Peyer's patch (tissue), 4 donors: ENCODE measurements around the gene PPP2R5E. TPM values are rescaled to one million over a fixed set of nuclear protein-coding genes. Genes with fewer than 3 reads are reported as not detected.
A peak's percentile ranks its signal among the peaks of the same experiment; 100 is the strongest.

Source experiments
- DNase-seq, 3 donors: peaks; one replicate each; pipeline ENCODE4 v3.0.0-alpha.2; 2017 to 2019
- H3K27ac ChIP-seq, 4 donors: fragments of 200-600 bp; sonication (generic); one replicate each; pipeline ENCODE4 v1.5.1; 2016 to 2019
- H3K27me3 ChIP-seq, 2 donors: fragments of 200-600 bp; sonication (generic); one replicate each; pipeline ENCODE4 v1.5.1; 2019
- H3K36me3 ChIP-seq, 3 donors: fragments of 200-600 bp; sonication (generic); one replicate each; pipeline ENCODE4 v1.5.1; 2016 to 2019
- H3K4me1 ChIP-seq, 4 donors: fragments of 200-600 bp; sonication (generic); one replicate each; pipeline ENCODE4 v1.5.1; 2016 to 2019
- H3K4me3 ChIP-seq, 4 donors: fragments of 200-600 bp; sonication (generic); 1 replicate in 3 of 4; 2 replicates in 1 of 4; pipeline ENCODE4 v1.5.1; 2016 to 2019; ENCODE audit warnings: mild to moderate bottlenecking in 1 of 4
- H3K9me3 ChIP-seq, 4 donors: fragments of 200-600 bp; sonication (generic); one replicate each; pipeline ENCODE4 v1.5.1; 2016 to 2019; ENCODE audit warnings: mild to moderate bottlenecking in 1 of 4
- POLR2A ChIP-seq, 2 donors: fragments of 450-650 bp; IDR thresholded peaks; one replicate each; pipeline ENCODE4 v1.5.1; 2017; ENCODE audit warnings: antibody characterized with exemption in 2 of 2, mild to moderate bottlenecking in 2 of 2, moderate library complexity in 2 of 2
- total RNA-seq, 4 donors: library from RNA; depleted of rRNA; stranded (reverse); fragments of >200 nt; gene quantifications; one replicate each; pipeline ENCODE4 v1.1.0, GENCODE V29; 2016
- TF ChIP-seq, protein P1 (sequence below), 6 experiments: fragments of 450-650 bp in 4 of 6; fragments of 200-600 bp in 2 of 6; sonication (generic) in 1 of 6; IDR thresholded peaks; one replicate each; pipeline ENCODE4 v1.5.1; 2017 to 2019; ENCODE audit warnings: antibody characterized with exemption in 6 of 6, mild to moderate bottlenecking in 3 of 6, moderate library complexity in 1 of 6

Gene PPP2R5E
- total RNA-seq, 4 donors from 2014 or later, result 14.9 to 19.3 (median 17.0) TPM

DNA sequence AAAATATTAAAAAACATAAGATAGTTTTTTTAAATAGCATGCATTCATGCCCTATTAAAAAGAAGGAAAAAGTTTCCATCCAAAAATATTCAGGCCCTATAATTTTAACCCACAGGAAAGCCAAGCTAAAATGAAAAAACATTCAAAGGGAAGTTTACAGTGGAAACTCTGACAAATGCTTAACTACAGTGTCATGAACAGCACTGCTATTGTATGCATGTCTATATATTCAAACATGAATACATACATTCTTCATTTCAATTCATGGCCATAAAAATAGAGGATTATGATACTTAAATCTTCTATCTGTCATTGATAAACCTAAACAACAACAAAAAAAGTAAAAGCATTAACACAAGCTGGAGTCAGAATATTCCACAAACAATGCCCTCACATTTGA, 67.4 kb downstream of the PPP2R5E start:
- H3K27me3 ChIP-seq, result no peaks in the 10 kb centered on the region
- no peak overlapping the region for H3K4me3 ChIP-seq
- H3K27ac ChIP-seq, result no peak overlapping the region
- DNase-seq, result no peak
- H3K36me3 ChIP-seq, result no peaks in the 10 kb centered on the region
- H3K9me3 ChIP-seq, result no peaks in the 10 kb centered on the region
- peaks cover 0 to 32% (median 8%) of the 10 kb centered on the region in 4 donors for H3K4me1 ChIP-seq
- TF ChIP-seq, protein P1, sequence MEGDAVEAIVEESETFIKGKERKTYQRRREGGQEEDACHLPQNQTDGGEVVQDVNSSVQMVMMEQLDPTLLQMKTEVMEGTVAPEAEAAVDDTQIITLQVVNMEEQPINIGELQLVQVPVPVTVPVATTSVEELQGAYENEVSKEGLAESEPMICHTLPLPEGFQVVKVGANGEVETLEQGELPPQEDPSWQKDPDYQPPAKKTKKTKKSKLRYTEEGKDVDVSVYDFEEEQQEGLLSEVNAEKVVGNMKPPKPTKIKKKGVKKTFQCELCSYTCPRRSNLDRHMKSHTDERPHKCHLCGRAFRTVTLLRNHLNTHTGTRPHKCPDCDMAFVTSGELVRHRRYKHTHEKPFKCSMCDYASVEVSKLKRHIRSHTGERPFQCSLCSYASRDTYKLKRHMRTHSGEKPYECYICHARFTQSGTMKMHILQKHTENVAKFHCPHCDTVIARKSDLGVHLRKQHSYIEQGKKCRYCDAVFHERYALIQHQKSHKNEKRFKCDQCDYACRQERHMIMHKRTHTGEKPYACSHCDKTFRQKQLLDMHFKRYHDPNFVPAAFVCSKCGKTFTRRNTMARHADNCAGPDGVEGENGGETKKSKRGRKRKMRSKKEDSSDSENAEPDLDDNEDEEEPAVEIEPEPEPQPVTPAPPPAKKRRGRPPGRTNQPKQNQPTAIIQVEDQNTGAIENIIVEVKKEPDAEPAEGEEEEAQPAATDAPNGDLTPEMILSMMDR (IDR thresholded peaks at IDR 0.05), result no peak
- no peak for TF ChIP-seq POLR2A (IDR thresholded peaks at IDR 0.05)

DNA sequence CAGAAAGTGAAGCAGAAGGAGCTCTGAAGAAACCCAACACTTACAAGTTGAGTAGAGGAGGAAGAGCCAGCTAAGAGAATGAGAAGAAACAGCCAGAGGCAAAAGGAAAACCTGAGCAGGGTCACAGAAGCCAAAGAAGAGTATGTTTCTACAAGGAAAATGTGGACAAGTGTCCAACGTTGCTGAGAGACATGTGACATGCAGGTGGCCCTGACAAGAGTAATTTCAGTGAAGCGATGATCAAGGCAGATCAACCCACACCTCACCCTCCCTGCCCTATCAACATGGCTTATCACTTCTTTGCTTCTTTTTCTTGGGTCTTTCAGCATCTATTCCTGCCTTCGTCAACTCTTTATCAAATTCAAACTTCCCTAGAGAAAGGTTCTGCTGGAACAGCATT, 68.3 kb downstream of the PPP2R5E start:
- Histone ChIP-seq H3K9me3 (no peaks in the 10 kb centered on the region), H3K4me3 (no peak overlapping the region), H3K27ac (no peak overlapping the region), H3K4me1 (peaks cover 0 to 32% (median 9%) of the 10 kb centered on the region in 4 donors), H3K27me3 (no peaks in the 10 kb centered on the region), H3K36me3 (no peaks in the 10 kb centered on the region)
- DNase-seq, result no peak
- TF ChIP-seq, protein P1 (IDR thresholded peaks at IDR 0.05), result no peak
- TF ChIP-seq POLR2A (IDR thresholded peaks at IDR 0.05), result no peak

DNA sequence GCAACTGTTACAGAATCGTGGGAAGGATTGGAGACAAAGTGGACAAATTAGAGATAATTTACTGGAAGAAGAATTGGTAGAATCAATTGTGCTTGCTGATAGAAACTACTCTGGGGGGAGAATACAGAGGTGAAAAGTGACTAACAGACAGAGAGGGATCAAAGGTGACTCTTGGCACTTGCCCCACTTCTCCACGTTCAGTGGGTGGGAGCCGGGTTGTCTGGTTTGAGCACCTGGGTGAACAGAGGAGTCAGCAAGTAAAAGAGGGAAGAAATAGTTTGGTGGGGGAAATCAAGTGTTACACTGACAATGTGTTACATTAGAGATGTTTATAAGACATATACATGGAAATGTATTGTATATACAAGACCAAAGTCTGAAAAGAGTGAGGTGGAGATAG, 69.1 kb downstream of the PPP2R5E start:
- no peaks in the 10 kb centered on the region for H3K9me3 ChIP-seq
- H3K36me3 ChIP-seq, result no peaks in the 10 kb centered on the region
- H3K27me3 ChIP-seq, result no peaks in the 10 kb centered on the region
- H3K4me3 ChIP-seq, result no peak overlapping the region
- DNase-seq, result no peak
- H3K4me1 ChIP-seq, result peaks cover 0 to 30% (median 9%) of the 10 kb centered on the region in 4 donors
- TF ChIP-seq POLR2A (IDR thresholded peaks at IDR 0.05), result no peak
- TF ChIP-seq, protein P1 (IDR thresholded peaks at IDR 0.05), result no peak
- no peak overlapping the region for H3K27ac ChIP-seq

DNA sequence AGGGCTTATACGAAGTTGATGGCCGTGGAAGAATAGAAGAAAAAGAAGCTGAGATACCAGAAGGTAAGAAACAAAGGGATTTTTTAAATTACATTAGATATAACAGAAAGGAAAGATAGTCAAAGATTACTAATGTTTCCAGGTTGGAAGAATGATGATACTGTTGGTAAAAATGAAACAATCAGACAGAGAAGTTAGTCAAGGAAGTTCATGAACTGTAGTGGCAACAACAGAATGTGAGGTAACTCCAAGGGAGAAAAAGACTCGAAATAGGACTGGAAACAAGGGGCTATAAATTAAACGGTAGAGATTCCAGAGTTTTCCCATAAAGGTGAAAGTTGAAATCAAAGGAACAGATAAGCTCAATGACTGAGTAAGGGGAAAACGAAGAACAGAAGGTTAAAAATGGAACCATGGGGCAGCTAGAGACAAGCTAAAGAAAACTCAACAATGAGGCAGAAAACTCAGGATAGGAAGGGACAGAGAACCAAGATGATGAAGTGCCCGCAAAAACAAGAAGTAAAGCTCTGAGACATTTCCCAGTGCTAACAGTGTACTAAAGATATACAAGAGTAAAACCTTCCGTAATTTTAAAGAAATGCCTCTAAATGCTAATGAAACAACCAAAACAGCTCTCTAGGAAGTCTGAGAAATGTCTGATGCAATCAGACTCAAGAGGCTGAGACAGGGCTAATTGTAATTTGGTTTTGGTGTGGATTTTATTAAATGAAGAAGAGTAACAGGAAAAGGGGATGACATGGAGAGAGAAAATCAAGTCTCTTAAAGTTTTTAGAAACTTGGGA, 70.0 kb downstream of the PPP2R5E start:
- H3K4me1 ChIP-seq, result peaks cover 0 to 28% (median 12%) of the 10 kb centered on the region in 4 donors
- H3K4me3 ChIP-seq, result no peak overlapping the region
- no peaks in the 10 kb centered on the region for H3K27me3 ChIP-seq
- TF ChIP-seq, protein P1 (IDR thresholded peaks at IDR 0.05), result no peak
- no peak for TF ChIP-seq POLR2A (IDR thresholded peaks at IDR 0.05)
- no peaks in the 10 kb centered on the region for H3K36me3 ChIP-seq
- H3K27ac ChIP-seq, result no peak overlapping the region
- no peaks in the 10 kb centered on the region for H3K9me3 ChIP-seq
- no peak for DNase-seq

DNA sequence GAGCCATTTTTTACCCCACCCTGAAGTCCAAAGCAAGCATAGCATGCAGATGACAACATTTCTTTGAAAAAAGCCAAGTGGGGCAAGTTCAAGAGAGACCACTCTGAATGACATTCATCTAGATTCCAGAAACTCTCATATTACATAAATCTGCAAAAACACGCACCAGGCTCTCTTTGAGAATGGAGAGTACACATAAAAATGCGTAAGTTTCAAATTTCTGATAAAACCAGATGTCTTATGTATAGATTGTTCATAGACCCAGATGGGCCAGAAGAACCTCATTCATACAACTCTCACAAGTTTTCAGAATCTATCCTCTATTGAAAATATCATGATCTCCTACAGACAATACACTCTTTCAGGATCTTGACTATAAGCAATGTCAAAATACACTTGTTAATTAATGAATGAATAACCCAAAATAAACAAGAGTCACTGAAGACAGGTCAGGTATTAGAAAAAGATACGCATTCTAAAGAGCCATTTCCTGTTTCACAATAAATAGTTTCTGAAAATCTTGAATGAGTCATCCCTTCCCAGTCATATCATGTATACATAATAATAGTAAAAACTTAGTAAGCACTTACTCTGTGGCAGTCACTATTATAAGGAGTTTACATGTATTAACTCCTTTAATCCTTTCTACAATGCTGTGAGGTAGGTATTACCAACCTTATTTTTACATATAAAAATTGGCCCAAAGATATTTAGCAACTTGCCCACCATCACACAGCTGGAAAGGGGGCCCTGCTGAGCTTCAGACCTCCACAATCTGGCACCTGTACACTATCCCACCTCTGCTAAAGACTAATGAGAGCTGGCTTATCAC, 72.0 kb downstream of the PPP2R5E start:
- no peak for TF ChIP-seq POLR2A (IDR thresholded peaks at IDR 0.05)
- TF ChIP-seq, protein P1 (IDR thresholded peaks at IDR 0.05), result no peak
- H3K27me3 ChIP-seq, result no peaks in the 10 kb centered on the region
- H3K4me1 ChIP-seq, result peaks cover 0 to 21% (median 8%) of the 10 kb centered on the region in 4 donors
- no peak overlapping the region for H3K4me3 ChIP-seq
- H3K27ac ChIP-seq, result peak overlapping the region in 2 of 4 donors; percentile 23 to 28
- H3K36me3 ChIP-seq, result no peaks in the 10 kb centered on the region
- H3K9me3 ChIP-seq, result no peaks in the 10 kb centered on the region
- DNase-seq, result no peak
